T follicular helper cell (primary cell): ENCODE data around the gene FAM81A.
"Not testable (repeated sequence)": the region's sequence is repeated elsewhere in the genome, so short reads cannot be mapped to it uniquely, and the experiment has no call there.

Source experiments
- DNase-seq: peaks from one replicate; pipeline ENCODE4 v3.0.0-alpha.2; 2020; ENCODE audit warnings: low read depth

Gene FAM81A

GRCh38 chr15:59428898-59429297 lies 9.1 kb upstream of the FAM81A start:
- not testable (repeated sequence) for DNase-seq

DNA sequence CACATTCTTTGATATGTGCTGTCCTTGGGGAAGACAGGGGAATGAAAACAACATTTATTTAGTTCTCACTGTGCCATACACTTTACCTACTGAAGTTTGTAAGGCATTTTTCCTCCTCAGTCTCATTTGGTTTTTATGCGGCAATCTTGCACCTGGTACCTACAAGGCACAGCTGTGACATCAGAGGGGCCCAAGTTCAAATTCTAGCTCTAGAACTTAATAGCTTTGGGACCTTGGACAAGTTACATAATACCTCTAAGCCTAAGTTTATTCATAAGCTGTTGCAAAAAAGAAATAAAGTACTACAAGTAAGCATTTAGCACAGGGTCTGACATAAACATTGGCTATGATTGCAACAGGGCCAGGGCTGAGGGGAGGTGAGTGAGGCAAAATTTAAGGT lies 5.6 kb upstream of the FAM81A start:
- DNase-seq = no peak

DNA sequence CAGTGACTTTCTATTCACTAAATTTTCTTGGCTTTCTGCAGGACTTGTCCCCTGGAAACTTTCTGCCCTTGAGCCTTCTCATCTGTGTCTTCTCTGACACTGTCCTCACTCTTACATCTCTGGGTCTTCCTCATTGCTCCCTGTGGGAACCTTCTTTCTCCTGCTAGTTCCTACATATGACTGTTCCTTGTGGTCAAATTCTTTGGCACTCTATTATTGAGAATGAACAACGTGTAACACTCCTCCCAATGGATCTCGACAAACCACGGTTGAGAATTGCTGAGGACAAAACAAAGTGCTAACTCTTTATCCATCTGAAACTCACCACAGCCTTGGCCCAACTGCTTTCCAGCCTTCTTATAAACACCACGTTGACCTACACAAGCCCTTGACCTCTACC lies 3.5 kb upstream of the FAM81A start:
- DNase-seq = no peak

GRCh38 chr15:59436774-59437141 lies 1.2 kb upstream of the FAM81A start:
- no peak for DNase-seq

DNA sequence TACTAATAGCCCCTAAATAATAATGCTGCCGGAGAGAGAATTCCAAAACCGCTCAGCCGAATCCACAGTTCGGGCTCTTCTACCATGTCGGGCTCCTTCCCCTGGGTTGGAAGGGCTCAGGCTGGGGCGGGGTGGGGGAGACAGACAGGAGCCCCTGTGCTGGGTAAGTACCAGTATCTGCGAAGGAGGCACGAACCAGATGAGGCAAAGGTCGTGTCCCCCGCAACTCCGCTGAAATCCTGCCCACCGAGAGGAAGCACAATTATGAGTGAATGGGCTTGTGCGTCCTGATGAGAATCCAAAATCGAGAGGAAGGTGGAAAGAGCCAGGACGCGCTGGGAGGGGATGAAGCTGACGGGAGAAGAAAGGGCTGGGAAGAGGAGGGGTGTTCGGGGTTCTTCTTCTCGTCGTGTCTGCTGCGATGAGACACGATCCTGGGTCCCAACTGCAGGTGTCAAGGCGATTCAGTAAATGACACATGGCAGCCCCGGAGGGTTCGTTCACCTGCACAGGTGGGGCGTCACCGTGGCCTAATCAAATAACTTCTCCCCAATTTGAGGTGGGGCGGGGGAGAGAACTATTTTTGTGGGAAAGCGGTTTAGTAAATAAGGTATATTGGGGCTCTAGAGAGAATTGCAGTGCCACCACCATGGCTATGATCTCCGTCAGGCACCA lies 707 bp upstream of the FAM81A start:
- no peak for DNase-seq

- no peak for DNase-seq
These were observed 772 bp downstream of the FAM81A start for GRCh38 chr15:59438625-59439290.

DNA sequence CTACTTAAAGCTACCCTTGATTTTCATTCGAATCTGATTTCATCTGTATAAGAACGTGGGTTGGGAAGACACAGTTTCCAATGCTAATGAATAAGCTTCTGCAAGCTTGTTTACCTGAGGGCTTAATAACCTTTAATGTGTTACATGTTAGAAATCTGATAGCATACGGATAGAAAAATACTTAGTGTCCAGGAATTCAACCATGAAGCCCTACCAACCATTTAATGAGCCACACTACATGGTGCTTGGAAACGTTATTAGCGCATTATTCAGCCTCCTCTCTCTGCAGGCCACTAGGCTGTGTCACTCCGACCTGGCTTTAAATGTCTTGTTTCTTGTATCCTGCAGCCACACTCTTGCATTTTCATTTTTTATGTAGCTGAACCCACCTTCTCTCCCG lies 1.6 kb downstream of the FAM81A start:
- DNase-seq = no peak

- no peak for DNase-seq
These were observed 5.5 kb downstream of the FAM81A start for GRCh38 chr15:59443341-59444072.

- no peak for DNase-seq
These were observed 6.3 kb downstream of the FAM81A start for GRCh38 chr15:59444081-59444835.

DNA sequence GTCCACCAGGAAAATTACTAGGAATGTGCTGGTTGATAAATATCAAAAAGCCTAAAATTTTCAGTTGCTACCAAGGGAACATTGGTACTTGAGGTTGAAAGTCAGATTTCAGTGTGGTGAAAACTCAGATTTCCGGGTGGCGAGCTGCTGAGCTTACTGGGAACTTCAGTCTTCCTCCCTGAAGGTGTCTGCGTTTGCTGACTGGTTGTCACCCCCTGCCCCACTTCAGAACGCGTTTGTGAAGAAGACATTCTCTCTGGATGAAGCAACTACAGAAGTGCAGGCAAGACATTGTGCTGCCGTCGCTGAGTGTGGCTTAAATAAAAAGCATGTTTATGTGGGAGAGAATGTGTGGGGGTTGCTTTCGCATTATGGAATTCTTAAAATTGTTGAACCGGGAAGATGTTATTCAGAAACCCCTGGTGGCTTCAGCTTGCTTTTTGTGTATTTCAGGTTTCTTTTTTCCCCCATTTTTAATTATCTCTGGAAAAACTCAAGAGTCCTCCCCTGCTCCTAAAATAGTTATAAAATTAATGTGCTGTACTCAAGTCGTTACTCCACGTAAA lies 7.1 kb downstream of the FAM81A start:
- no peak for DNase-seq

GRCh38 chr15:59446232-59446957 lies 8.4 kb downstream of the FAM81A start:
- no peak for DNase-seq

DNA sequence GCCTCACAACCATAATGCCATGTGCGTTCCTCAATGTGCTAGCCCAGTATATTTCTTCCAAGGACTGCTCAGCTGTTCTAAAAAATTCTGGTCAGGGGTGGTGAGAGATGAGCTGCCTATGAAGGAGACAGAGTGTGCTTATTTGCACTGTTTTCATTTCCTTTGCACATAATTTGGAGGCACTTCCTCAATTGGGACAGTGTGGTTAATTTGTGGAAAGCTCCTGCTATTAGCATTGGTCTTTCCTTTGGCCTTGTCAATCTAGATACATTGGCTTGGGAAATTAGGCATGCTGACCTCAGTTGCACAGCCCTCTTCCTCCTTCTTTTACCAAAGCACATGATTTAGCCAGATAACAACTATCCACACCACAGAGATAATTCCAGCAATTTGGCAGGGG lies 9.4 kb downstream of the FAM81A start:
- DNase-seq = no peak

- DNase-seq = no peak
These were observed 10.9 kb downstream of the FAM81A start for GRCh38 chr15:59448871-59449270.

GRCh38 chr15:59453474-59454215 lies 15.7 kb downstream of the FAM81A start:
- no peak for DNase-seq

DNA sequence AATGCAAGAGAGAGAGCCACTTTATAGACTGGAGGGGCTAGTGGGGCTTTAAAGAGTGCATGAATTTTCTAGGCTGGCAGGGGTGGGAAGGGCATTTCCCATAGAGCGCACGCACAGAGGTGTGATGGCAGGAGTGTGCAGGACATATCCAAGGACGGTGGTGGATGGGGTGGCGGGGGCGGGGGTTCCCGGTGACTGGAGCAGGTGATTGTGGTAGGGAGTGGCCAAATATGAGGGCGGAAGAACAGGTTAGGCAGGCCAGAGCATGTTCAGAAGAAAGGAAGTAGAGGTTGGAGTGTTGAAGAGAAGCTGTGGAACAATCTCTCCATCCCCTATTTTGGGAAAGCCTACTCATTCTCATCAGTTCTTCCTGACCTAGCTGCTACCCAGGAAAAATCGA lies 18.1 kb downstream of the FAM81A start:
- DNase-seq = no peak

- DNase-seq = no peak
These were observed 19.1 kb downstream of the FAM81A start for GRCh38 chr15:59457103-59457502.

GRCh38 chr15:59461521-59461920 lies 23.5 kb downstream of the FAM81A start:
- no peak for DNase-seq

- DNase-seq = no peak
These were observed 35.2 kb downstream of the FAM81A start for GRCh38 chr15:59473226-59473625.

- not testable (repeated sequence) for DNase-seq
These were observed 37.2 kb downstream of the FAM81A start for GRCh38 chr15:59475161-59475560.

DNA sequence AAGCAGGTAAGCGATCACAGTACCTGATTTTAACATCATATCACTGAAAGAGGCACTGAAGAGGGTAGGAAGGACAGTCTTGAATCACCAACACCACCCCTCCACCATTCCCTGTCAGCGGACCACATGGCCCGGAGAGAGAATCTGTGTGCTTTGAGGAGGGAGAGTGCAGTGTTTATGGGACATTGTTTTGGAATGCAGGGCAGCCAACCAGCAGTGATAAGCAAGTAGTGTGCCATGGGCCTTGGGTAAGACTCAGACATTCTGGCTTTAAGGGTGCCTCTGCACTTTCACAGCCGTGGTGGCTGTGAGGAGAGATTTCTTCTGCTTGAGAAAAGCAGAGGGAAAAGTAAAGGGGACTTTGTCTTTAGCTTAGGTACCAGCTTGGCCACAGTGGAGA lies 46.4 kb downstream of the FAM81A start:
- DNase-seq = no peak

GRCh38 chr15:59485036-59485435 lies 47.0 kb downstream of the FAM81A start:
- no peak for DNase-seq
